Measurements from ENCODE around the gene GREB1L. TPM values are rescaled to one million over a fixed set of nuclear protein-coding genes. Genes with fewer than 3 reads are reported as not detected.
"Not testable (repeated sequence)": the region's sequence is repeated elsewhere in the genome, so short reads cannot be mapped to it uniquely, and the experiment has no call there.

Gene GREB1L
- polyA plus RNA-seq, 1 donor from 2014 or later: 23.3 TPM

GRCh38 chr18:21307578-21307977 is 65.5 kb downstream of the GREB1L start:
- Histone ChIP-seq H3K27ac (ENCODE audit: low read length) (no peak overlapping the region), H3K36me3 (ENCODE audit: insufficient read depth, low read length) (no peaks in the 10 kb centered on the region), H3K79me2 (replicated peaks; ENCODE audit: insufficient read depth, low read length) (no peaks in the 10 kb centered on the region), H3K4me3 (ENCODE audit: low read length) (no peak overlapping the region), H4K20me1 (ENCODE audit: insufficient read depth) (no peaks in the 10 kb centered on the region), H3K9me2 (ENCODE audit: insufficient read depth, low read length) (no peaks in the 10 kb centered on the region), H3K27me3 (ENCODE audit: insufficient read depth, low read depth, low read length) (no peaks in the 10 kb centered on the region), H3F3A (ENCODE audit: insufficient read depth, low read length, poor library complexity, severe bottlenecking) (no peaks in the 10 kb centered on the region), H3K4me2 (ENCODE audit: low read length) (no peak overlapping the region), H3K9me3 (ENCODE audit: low read length) (peaks cover 3% of the 10 kb centered on the region), H3K9ac (ENCODE audit: low read length) (no peak overlapping the region), H2AFZ (ENCODE audit: low read depth, low read length) (no peak overlapping the region)
- TF ChIP-seq, protein P1, sequence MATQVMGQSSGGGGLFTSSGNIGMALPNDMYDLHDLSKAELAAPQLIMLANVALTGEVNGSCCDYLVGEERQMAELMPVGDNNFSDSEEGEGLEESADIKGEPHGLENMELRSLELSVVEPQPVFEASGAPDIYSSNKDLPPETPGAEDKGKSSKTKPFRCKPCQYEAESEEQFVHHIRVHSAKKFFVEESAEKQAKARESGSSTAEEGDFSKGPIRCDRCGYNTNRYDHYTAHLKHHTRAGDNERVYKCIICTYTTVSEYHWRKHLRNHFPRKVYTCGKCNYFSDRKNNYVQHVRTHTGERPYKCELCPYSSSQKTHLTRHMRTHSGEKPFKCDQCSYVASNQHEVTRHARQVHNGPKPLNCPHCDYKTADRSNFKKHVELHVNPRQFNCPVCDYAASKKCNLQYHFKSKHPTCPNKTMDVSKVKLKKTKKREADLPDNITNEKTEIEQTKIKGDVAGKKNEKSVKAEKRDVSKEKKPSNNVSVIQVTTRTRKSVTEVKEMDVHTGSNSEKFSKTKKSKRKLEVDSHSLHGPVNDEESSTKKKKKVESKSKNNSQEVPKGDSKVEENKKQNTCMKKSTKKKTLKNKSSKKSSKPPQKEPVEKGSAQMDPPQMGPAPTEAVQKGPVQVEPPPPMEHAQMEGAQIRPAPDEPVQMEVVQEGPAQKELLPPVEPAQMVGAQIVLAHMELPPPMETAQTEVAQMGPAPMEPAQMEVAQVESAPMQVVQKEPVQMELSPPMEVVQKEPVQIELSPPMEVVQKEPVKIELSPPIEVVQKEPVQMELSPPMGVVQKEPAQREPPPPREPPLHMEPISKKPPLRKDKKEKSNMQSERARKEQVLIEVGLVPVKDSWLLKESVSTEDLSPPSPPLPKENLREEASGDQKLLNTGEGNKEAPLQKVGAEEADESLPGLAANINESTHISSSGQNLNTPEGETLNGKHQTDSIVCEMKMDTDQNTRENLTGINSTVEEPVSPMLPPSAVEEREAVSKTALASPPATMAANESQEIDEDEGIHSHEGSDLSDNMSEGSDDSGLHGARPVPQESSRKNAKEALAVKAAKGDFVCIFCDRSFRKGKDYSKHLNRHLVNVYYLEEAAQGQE (IDR thresholded peaks at IDR 0.05; ENCODE audit: borderline replicate concordance): no peak
- TF ChIP-seq MXI1 (conservative IDR thresholded peaks at IDR 0.05; ENCODE audit: poor library complexity, severe bottlenecking) (no peak), TAF1 (IDR thresholded peaks at IDR 0.05; ENCODE audit: low read depth) (no peak), POLR2AphosphoS5 (IDR thresholded peaks at IDR 0.05) (no peak), EZH2 (IDR thresholded peaks at IDR 0.05; ENCODE audit: borderline replicate concordance, insufficient read depth, low read length, poor library complexity, severe bottlenecking) (no peak)

DNA sequence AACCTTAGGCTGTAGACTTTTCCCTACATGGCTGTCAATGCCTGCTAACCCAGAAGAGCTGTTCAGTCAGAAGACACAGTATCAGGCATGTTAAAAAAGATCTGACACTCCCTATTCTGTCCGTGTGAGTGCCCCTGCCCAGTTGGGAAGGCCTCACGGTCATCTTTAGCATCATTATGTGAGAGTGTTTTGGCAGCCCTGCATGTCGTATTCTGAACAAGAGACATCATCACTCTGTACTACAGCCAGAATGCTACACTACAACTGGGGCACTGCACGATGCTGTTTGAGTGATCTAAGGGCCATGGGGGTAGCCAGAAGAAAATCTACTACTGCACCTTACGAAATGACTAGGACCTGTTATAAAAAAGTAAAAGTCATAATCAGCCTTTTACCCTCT is 67.2 kb downstream of the GREB1L start:
- Histone ChIP-seq H3K9me2 (ENCODE audit: insufficient read depth, low read length) (no peaks in the 10 kb centered on the region), H3K4me3 (ENCODE audit: low read length) (no peak overlapping the region), H3K79me2 (replicated peaks; ENCODE audit: insufficient read depth, low read length) (no peaks in the 10 kb centered on the region), H3K9ac (ENCODE audit: low read length) (no peak overlapping the region), H3K27ac (ENCODE audit: low read length) (no peak overlapping the region), H4K20me1 (ENCODE audit: insufficient read depth) (no peaks in the 10 kb centered on the region), H3K4me2 (ENCODE audit: low read length) (no peak overlapping the region), H3K36me3 (ENCODE audit: insufficient read depth, low read length) (no peaks in the 10 kb centered on the region), H3F3A (ENCODE audit: insufficient read depth, low read length, poor library complexity, severe bottlenecking) (no peaks in the 10 kb centered on the region), H3K9me3 (ENCODE audit: low read length) (peaks cover 3% of the 10 kb centered on the region), H3K27me3 (ENCODE audit: insufficient read depth, low read depth, low read length) (no peaks in the 10 kb centered on the region), H2AFZ (ENCODE audit: low read depth, low read length) (no peak overlapping the region)
- TF ChIP-seq TAF1 (IDR thresholded peaks at IDR 0.05; ENCODE audit: low read depth) (no peak), RAD21 (conservative IDR thresholded peaks at IDR 0.05) (no peak), CTCF (IDR thresholded peaks at IDR 0.05; ENCODE audit: poor library complexity, severe bottlenecking) (no peak), EP300 (conservative IDR thresholded peaks at IDR 0.05; ENCODE audit: poor library complexity, severe bottlenecking) (no peak), MXI1 (conservative IDR thresholded peaks at IDR 0.05; ENCODE audit: poor library complexity, severe bottlenecking) (no peak), EZH2 (IDR thresholded peaks at IDR 0.05; ENCODE audit: borderline replicate concordance, insufficient read depth, low read length, poor library complexity, severe bottlenecking) (no peak)
- TF ChIP-seq, protein P1 (IDR thresholded peaks at IDR 0.05; ENCODE audit: borderline replicate concordance): no peak

- H3K9ac ChIP-seq (ENCODE audit: low read length); H2AFZ ChIP-seq (ENCODE audit: low read depth, low read length); H3K36me3 ChIP-seq (ENCODE audit: insufficient read depth, low read length); H3K4me3 ChIP-seq (ENCODE audit: low read length); H3K9me2 ChIP-seq (ENCODE audit: insufficient read depth, low read length); H3F3A ChIP-seq (ENCODE audit: insufficient read depth, low read length, poor library complexity, severe bottlenecking); H3K27me3 ChIP-seq (ENCODE audit: insufficient read depth, low read depth, low read length); H3K79me2 ChIP-seq (replicated peaks; ENCODE audit: insufficient read depth, low read length); H3K4me2 ChIP-seq (ENCODE audit: low read length); H3K9me3 ChIP-seq (ENCODE audit: low read length); H3K27ac ChIP-seq (ENCODE audit: low read length); H4K20me1 ChIP-seq (ENCODE audit: insufficient read depth): not testable (repeated sequence)
These were observed 69.9 kb downstream of the GREB1L start for GRCh38 chr18:21311980-21312379.
